GM12875 (cell line): Measurements from ENCODE around the gene LGALS16.

Source experiments
- H3K4me3 ChIP-seq: one replicate; pipeline ENCODE4 v1.5.1; 2011; ENCODE audit warnings: low read depth, low read length, control low read depth
- TF ChIP-seq, protein P1 (sequence below): IDR thresholded peaks from 2 replicates; pipeline ENCODE4 v1.5.1; 2011; ENCODE audit warnings: low read depth, mild to moderate bottlenecking, control low read depth, inconsistent platforms, low read length, moderate library complexity, borderline replicate concordance; ENCODE audit not compliant: insufficient read depth

LGALS16 gene

GRCh38 chr19:39701291-39701690 lies 45.6 kb downstream of the LGALS16 start:
- TF ChIP-seq, protein P1, sequence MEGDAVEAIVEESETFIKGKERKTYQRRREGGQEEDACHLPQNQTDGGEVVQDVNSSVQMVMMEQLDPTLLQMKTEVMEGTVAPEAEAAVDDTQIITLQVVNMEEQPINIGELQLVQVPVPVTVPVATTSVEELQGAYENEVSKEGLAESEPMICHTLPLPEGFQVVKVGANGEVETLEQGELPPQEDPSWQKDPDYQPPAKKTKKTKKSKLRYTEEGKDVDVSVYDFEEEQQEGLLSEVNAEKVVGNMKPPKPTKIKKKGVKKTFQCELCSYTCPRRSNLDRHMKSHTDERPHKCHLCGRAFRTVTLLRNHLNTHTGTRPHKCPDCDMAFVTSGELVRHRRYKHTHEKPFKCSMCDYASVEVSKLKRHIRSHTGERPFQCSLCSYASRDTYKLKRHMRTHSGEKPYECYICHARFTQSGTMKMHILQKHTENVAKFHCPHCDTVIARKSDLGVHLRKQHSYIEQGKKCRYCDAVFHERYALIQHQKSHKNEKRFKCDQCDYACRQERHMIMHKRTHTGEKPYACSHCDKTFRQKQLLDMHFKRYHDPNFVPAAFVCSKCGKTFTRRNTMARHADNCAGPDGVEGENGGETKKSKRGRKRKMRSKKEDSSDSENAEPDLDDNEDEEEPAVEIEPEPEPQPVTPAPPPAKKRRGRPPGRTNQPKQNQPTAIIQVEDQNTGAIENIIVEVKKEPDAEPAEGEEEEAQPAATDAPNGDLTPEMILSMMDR: no peak
- H3K4me3 ChIP-seq: no peak overlapping the region

DNA sequence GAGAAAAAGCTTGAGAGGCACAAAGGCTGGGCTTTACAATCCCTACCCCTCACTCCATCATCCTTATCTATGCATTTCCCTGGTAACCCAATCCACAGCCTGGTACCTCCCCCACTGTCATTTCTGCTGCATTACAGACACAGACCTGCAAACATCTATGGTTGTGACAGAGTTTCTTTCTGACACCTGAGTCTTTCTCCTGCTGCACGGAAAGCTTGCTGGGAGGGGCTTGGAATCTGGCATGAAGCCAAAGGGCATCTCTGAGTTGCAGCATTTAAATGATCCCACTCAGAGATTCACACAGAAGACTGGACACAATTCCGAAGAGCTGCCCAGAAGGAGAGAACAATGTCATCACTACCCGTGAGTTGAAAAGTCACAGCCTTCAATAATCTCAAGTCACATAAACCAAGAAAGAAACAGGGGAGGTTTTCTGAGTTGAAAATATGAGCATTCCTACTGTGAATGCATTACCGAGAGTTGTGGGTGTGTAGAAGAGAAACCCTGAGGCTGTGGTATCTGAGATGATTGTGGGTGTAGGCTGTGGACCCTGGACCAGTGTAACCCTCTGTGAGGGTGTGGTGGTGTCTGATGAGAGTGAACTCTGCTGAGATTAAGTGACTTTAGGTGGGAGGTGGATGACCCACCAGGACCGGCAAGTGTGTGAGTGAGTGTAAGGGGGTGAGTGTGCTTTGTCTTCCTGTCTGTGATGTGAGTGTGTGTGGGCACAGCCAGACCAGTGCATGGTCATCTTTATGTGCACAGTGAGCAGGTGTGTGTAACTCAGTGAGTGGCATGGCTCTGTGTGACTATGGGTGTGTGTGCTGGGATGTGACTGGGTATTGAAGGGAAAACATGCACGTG lies 48.7 kb downstream of the LGALS16 start, which contains the start of gene LGALS14:
LGALS14 (plus strand) TSS at position 301 of the 864 bp plus-strand sequence; CDS start at position 349, 48 bp downstream.
- H3K4me3 ChIP-seq: no peak within 1 kb of the TSS
- TF ChIP-seq, protein P1: no peak

DNA sequence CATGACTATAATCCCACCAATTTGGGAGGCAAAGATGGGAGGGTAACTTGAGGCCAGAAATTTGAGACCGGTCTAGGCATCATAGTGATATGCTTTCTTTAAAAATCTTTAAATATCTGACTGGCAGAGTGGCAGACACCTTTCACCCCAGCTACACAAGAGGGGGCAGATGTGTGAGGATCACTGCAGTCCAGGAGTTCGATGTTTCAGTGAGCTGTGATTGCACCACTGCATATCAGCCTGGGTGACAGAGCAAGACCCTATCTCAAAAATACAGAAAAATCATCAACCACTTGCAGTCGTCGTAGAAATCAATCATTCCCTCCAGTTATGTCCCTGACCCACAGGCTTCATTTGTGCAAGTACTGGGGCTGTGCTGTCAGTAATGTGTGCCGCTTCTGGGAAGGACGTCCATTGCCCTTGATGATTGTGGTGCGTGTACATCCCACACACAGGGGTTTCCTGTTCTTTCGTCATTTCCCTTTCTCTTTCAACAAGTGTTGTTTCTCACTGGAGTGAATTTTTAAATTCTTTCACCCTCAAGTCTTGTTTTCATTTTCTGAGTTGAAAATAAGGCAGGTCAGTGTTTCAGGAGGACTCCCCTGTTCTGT lies 50.0 kb downstream of the LGALS16 start:
- no peak overlapping the region for H3K4me3 ChIP-seq
- TF ChIP-seq, protein P1: no peak

GRCh38 chr19:39708594-39708993 lies 52.9 kb downstream of the LGALS16 start:
- no peak overlapping the region for H3K4me3 ChIP-seq
- TF ChIP-seq, protein P1: no peak

- TF ChIP-seq, protein P1: no peak
- no peak overlapping the region for H3K4me3 ChIP-seq
These were observed 53.5 kb downstream of the LGALS16 start for GRCh38 chr19:39709026-39709872.
